Measurements from ENCODE around the gene B4GALT5. TPM values are rescaled to one million over a fixed set of nuclear protein-coding genes. Genes with fewer than 3 reads are reported as not detected.

Gene B4GALT5
- total RNA-seq, 1 experiment from 2014 or later = 92.5 TPM

DNA sequence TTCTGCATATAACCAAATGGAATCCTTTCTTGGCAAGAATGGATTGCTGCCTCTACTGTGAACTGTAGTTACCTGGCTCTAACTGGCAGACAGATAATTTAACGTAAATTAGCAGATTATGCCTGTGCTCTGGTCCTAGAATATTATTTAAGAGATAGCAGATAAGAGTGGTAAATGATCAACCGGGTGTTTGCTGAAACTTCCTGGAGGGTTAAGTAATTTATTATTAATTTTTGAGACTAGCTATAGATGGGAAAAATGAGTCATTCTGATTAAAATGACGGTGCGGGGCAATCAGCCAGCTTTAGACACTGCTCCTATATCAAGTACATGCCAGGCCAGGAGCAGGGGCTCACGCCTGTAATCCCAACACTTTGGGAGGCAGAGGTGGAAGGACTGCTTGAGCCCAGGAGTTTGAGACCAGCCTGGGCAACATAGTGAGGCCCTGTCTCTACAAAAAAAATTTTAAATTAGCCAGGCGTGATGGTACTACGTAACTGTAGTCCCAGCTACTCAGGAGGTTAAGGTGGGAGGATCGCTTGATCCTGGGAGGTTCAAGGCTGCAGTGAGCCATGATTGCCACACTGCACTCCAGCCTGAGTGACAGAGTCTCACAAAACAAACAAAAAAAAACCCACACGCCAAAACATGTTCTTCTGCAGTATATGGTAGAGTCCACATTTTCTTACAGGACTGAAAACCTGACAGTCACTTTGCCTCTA lies 22.6 kb downstream of the B4GALT5 start:
- peak overlapping the region; percentile 71 for H3K27ac ChIP-seq (ENCODE audit: low read depth, low read length)
- no peak overlapping the region for H2AFZ ChIP-seq (ENCODE audit: low read depth, low read length, poor library complexity, severe bottlenecking)
- ChIA-PET POLR2A (interaction anchor here (0.6 to 1.5 kb wide), 8 partner anchors 9 to 26 kb away, joined by 3 to 11 read pairs (median 4); no protein-coding TSS in a partner anchor), CTCF (interaction anchor here (0.9 to 1.2 kb wide), 2 partner anchors 83 to 155 kb away, joined by 3 read pairs; no protein-coding TSS in a partner anchor), RAD21 (ENCODE audit: low non-redundant PET in 1 of 2, low total read pairs in 2 of 2, uncharacterized antibody in 2 of 2, unreplicated experiment in 2 of 2) (interaction anchor here in 1 of 2 experiments (1.2 kb wide), 1 partner anchor 16 kb away, joined by 3 read pairs; no protein-coding TSS in a partner anchor)
- H3K9ac ChIP-seq (ENCODE audit: low read length) = peak overlapping the region; percentile 16
- no peak overlapping the region; a peak in 1 of 4 replicates for H3K4me3 ChIP-seq (replicated peaks in 1 of 2; ENCODE audit: low read depth in 1 of 2, low read length in 2 of 2)
- no peaks in the 10 kb centered on the region for H3K27me3 ChIP-seq (ENCODE audit: insufficient read depth, low read length)
- peaks cover 98 to 99% of the 10 kb centered on the region in 2 experiments for H3K4me1 ChIP-seq (ENCODE audit: control insufficient read depth in 1 of 2, insufficient read depth in 2 of 2, low read length in 2 of 2)
- H4K20me1 ChIP-seq (ENCODE audit: insufficient read depth) = peaks cover 13% of the 10 kb centered on the region; the same call in 1 of the 2 replicates
- TF ChIP-seq, protein P1, sequence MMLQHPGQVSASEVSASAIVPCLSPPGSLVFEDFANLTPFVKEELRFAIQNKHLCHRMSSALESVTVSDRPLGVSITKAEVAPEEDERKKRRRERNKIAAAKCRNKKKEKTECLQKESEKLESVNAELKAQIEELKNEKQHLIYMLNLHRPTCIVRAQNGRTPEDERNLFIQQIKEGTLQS (IDR thresholded peaks at IDR 0.05) = no peak
- TF ChIP-seq SP1 (IDR thresholded peaks at IDR 0.05; ENCODE audit: low read depth) = peak; percentile 37
- TF ChIP-seq TCF7L2 (IDR thresholded peaks at IDR 0.05; ENCODE audit: borderline replicate concordance, extremely low read depth, insufficient read depth, insufficient read length) = no peak
- TF ChIP-seq CBX3 (IDR thresholded peaks at IDR 0.05; ENCODE audit: low read depth) = no peak
- TF ChIP-seq SIN3A (IDR thresholded peaks at IDR 0.05; ENCODE audit: low read depth) = no peak
- TF ChIP-seq POLR2AphosphoS5 (IDR thresholded peaks at IDR 0.05; ENCODE audit: low read depth, low read length) = peak; percentile 37; the same call in 1 of the 2 replicates
- peak; percentile 88 for TF ChIP-seq FOSL1 (IDR thresholded peaks at IDR 0.05; ENCODE audit: low read depth)
- 0 out of 2 replicates have a peak, but pooled peaks have one; percentile 12 for TF ChIP-seq CEBPB (IDR thresholded peaks at IDR 0.05; ENCODE audit: low read depth)
- no peak for TF ChIP-seq ELF1 (IDR thresholded peaks at IDR 0.05; ENCODE audit: borderline replicate concordance, low read depth)
- peak; percentile 83 for TF ChIP-seq JUND (IDR thresholded peaks at IDR 0.05)
- TF ChIP-seq YY1 (IDR thresholded peaks at IDR 0.05; ENCODE audit: extremely low read depth, insufficient replicate concordance, low read depth, low read length) = no peak
- no peak for TF ChIP-seq ZFX (IDR thresholded peaks at IDR 0.05)
- no peak for TF ChIP-seq SRF (IDR thresholded peaks at IDR 0.05; ENCODE audit: low read depth)
- TF ChIP-seq, protein P2, sequence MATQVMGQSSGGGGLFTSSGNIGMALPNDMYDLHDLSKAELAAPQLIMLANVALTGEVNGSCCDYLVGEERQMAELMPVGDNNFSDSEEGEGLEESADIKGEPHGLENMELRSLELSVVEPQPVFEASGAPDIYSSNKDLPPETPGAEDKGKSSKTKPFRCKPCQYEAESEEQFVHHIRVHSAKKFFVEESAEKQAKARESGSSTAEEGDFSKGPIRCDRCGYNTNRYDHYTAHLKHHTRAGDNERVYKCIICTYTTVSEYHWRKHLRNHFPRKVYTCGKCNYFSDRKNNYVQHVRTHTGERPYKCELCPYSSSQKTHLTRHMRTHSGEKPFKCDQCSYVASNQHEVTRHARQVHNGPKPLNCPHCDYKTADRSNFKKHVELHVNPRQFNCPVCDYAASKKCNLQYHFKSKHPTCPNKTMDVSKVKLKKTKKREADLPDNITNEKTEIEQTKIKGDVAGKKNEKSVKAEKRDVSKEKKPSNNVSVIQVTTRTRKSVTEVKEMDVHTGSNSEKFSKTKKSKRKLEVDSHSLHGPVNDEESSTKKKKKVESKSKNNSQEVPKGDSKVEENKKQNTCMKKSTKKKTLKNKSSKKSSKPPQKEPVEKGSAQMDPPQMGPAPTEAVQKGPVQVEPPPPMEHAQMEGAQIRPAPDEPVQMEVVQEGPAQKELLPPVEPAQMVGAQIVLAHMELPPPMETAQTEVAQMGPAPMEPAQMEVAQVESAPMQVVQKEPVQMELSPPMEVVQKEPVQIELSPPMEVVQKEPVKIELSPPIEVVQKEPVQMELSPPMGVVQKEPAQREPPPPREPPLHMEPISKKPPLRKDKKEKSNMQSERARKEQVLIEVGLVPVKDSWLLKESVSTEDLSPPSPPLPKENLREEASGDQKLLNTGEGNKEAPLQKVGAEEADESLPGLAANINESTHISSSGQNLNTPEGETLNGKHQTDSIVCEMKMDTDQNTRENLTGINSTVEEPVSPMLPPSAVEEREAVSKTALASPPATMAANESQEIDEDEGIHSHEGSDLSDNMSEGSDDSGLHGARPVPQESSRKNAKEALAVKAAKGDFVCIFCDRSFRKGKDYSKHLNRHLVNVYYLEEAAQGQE (IDR thresholded peaks at IDR 0.05; ENCODE audit: low read depth) = no peak
- TF ChIP-seq EGR1 (IDR thresholded peaks at IDR 0.05; ENCODE audit: low read depth) = no peak
- DNase-seq (ENCODE audit: low read depth, low spot score) = peak; percentile 73
- H3K9me2 ChIP-seq (ENCODE audit: insufficient read depth) = no peaks in the 10 kb centered on the region
- no TSS peak for BruUV-seq (replicated peaks)
- H3K36me3 ChIP-seq (ENCODE audit: control insufficient read depth in 1 of 2, insufficient read depth in 2 of 2, low read length in 2 of 2) = no peaks in the 10 kb centered on the region
- no peaks in the 10 kb centered on the region for H3K9me3 ChIP-seq (ENCODE audit: control insufficient read depth in 1 of 2, insufficient read depth in 1 of 2, low read depth in 1 of 2, low read length in 2 of 2)
- H3K79me2 ChIP-seq (ENCODE audit: insufficient read depth, low read length) = peaks cover 100% of the 10 kb centered on the region
- ATAC-seq = peak; percentile 77
- intact Hi-C loops (cut with micrococcal nuclease) = no loop called here
- peak overlapping the region; percentile 42 for H3K4me2 ChIP-seq (ENCODE audit: low read length)
